Mononuclear cell (primary cell): ENCODE results near the gene RPL13. TPM values are rescaled to one million over a fixed set of nuclear protein-coding genes. Genes with fewer than 3 reads are reported as not detected.

ENCODE experiments used
- H3K27me3 ChIP-seq: 2 replicates; pipeline ENCODE4 v1.6.0; 2011; ENCODE audit warnings: low read length, control low read depth; ENCODE audit not compliant: insufficient read depth
- H3K4me1 ChIP-seq: 2 replicates; pipeline ENCODE4 v1.5.1; 2011; ENCODE audit warnings: mild to moderate bottlenecking, low read length, control low read depth; ENCODE audit not compliant: insufficient read depth
- H3K4me3 ChIP-seq: 2 replicates; pipeline ENCODE4 v1.5.1; 2011; ENCODE audit warnings: mild to moderate bottlenecking, low read length, moderate library complexity
- H3K9me3 ChIP-seq: 2 replicates; pipeline ENCODE4 v1.5.1; 2011; ENCODE audit warnings: low read depth, mild to moderate bottlenecking, control low read depth, low read length
- total RNA-seq: library from RNA; depleted of rRNA; stranded (reverse); fragments of >200 nt; gene quantifications from one replicate; pipeline ENCODE4 v1.2.3, GENCODE V29; 2012

RPL13 gene
- total RNA-seq, 1 donor = 5,060 TPM

DNA sequence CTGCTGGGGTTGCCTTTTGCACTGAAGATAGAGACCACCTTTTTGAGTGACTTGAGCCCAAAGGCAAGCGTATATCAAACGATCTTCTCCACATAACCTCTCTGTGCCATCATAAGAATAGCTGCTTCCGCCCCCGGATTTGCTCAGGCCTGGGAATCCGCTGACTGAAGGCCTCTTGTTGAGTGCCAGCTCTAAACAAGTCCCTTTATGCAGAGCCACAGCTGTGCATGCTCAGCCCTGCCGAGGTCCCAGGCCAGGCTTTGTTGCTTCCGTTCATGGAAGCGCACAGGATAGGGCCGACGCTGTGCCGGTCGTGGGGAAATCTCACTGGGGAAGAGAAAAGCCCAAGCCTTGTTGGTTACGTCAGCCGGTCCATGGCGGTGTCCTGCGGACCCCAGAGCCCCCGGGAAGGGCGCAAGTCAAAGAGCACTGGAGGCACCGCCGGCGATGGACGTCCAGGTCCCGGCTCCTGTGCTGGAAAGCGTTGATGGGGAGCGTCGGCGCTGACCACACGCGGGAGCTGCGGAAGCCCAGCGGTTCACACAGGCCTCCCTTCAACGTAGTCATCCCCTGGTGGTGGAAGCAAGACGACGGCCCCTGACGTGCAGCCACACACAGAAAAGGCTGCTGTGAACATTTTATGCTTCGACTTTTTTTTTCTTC is 23.5 kb upstream of the RPL13 start:
- Histone ChIP-seq H3K4me1 (peaks cover 27% of the 10 kb centered on the region), H3K27me3 (no peaks in the 10 kb centered on the region), H3K9me3 (no peaks in the 10 kb centered on the region), H3K4me3 (no peak overlapping the region)

DNA sequence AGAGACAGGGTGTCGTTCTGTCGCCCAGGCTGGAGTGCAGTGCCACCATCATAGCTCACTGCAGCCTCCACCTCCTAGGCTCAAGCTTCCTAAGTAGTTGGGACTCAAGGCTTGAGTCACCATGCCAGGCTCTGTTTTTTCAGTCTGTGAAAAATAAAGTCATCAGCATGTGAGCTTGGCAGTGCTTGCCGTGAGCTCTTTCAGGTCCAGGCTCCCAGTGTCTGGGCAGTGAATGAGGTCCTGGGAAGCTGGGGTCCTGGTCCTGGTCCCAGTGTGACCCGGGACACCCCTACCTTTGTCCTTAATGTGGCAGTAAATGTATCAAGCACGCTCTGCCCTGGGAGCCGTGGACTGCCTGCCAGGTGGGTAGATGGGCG is 22.9 kb upstream of the RPL13 start:
- Histone ChIP-seq H3K27me3 (no peaks in the 10 kb centered on the region), H3K4me3 (no peak overlapping the region), H3K9me3 (no peaks in the 10 kb centered on the region), H3K4me1 (peaks cover 27% of the 10 kb centered on the region)

DNA sequence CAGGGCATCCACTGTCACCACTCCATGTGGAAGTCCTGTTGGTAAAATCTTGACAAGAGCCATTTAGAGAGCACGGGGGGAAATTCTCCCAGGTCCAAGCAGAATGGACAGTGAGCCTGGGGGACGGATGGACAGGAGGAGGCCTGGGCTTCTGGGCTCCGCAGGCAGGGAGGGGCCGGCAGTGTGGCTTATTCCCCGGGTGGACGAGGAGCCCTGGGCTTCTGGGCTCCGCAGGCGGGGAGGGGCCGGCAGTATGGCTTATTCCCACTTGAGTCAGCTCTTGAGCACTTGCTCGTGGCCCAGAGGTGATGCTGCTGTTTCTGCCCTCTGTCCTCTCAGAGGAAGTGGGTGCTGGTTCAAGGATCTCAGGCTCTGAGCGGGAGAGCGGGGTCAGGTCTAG is 22.2 kb upstream of the RPL13 start:
- no peak overlapping the region for H3K4me3 ChIP-seq
- H3K9me3 ChIP-seq = no peaks in the 10 kb centered on the region
- peaks cover 25% of the 10 kb centered on the region for H3K4me1 ChIP-seq
- H3K27me3 ChIP-seq = no peaks in the 10 kb centered on the region

DNA sequence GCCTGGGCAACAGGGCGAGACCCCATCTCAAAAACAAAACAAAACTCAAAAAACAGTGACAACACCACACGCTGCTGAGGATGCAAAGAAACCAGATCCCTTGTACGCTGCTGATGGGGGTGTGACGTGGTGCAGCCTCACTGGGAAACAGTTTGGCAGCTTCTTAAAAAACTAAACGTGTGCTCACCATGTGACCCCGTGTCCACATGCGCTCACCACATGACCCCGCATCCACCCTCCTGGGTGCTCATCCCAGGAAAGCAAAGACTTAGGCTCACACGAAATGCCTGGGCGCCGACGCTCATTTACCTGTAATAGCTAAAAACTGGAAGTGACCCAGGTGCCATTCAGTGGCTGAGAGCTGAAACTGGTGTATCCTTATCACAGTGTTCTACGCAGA is 19.9 kb upstream of the RPL13 start:
- Histone ChIP-seq H3K4me3 (no peak overlapping the region), H3K4me1 (peaks cover 2% of the 10 kb centered on the region), H3K9me3 (no peaks in the 10 kb centered on the region), H3K27me3 (no peaks in the 10 kb centered on the region)

DNA sequence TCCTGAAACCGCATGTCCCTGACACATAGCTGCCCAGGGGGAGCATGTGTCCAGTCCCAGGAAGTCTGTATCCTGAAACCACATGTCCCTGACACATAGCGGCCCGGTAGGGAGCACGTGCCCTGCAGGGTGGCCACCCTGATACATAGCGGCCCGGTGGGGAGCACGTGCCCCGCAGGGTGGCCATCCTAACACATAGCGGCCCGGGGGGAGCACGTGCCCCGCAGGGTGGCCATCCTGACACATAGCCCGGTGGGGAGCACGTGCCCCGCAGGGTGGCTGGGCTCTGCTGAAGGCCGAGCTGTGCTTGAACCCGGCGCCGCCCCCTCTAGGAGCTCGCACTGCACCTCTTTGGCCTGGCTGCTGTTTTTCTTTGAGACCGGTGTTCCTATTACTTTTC is 18.7 kb upstream of the RPL13 start:
- H3K9me3 ChIP-seq = no peaks in the 10 kb centered on the region
- H3K4me3 ChIP-seq = no peak overlapping the region
- no peaks in the 10 kb centered on the region for H3K4me1 ChIP-seq
- H3K27me3 ChIP-seq = no peaks in the 10 kb centered on the region

DNA sequence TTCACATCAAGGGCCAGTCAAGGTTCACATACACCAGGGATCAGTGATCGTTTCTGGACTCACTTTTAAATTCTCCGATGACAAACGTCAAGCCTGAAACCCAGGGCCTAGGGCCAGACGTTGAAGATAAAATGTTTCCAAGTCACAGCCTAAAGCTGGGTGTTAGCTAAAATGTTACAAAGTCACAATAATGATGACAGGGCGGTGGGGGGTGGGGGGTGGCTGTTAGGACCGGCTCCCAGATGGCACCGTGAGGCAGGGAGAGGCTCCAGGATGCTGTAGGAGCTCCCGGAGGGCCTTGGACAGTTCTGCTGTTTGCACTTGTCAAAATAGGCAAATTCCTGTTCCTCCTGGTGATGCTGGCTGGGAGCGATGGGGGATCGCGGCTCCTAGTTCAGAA is 16.4 kb upstream of the RPL13 start:
- H3K4me3 ChIP-seq = no peak overlapping the region
- no peaks in the 10 kb centered on the region for H3K27me3 ChIP-seq
- H3K9me3 ChIP-seq = no peaks in the 10 kb centered on the region
- H3K4me1 ChIP-seq = no peaks in the 10 kb centered on the region

DNA sequence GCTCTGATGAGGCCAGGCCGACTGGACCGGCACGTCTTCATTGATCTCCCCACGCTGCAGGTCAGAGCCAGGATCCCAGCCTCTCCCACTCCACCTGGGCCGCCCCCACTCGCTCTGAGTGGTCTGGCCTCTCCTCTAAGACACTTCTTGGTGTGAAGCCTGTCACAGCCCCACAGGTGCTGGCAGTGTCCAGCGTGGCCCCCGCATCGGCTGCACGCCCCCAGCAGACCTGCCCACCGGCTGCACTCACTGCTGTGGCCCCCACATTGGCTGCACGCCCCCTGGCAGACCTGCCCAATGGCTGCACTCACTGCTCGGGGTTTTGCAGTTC is 15.8 kb upstream of the RPL13 start:
- H3K4me1 ChIP-seq = peaks cover 4% of the 10 kb centered on the region
- H3K9me3 ChIP-seq = no peaks in the 10 kb centered on the region
- no peak overlapping the region for H3K4me3 ChIP-seq
- no peaks in the 10 kb centered on the region for H3K27me3 ChIP-seq

DNA sequence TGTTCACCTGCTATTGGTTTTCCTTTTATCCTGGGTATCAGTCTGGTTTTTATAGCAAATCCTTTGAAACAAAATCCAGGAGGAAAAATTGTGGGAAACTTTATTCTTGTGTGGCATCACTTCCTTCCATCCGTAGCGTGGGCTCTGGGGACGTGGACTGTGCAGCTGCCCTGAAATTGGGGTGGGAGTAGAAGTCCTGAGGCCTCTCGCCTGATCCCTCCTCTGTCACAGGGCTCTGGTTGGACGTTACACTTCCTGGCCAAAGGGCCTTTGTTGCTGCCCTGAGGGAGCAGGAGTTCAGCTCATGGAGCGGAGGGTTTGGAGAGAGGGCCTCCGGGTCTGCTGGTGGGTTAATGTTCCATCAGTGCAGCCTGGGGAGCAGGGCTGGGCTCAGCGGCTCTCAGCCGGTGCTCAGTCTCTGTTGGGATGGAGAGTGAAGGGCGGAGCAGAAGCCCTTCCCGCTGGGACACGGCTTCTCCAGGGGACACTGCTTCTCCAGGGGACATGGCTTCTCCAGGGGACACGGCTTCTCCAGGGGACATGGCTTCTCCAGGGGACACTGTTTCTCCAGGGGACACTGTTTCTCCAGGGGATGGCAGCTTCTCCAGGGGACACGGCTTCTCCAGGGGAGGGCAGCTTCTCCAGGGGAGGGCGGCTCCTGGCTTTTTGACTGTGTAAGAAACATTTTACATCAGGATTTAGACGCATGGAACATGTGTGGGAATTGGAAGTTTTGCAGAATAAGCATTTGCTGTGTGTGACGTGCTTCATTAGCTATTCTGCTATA is 15.2 kb upstream of the RPL13 start:
- H3K27me3 ChIP-seq = no peaks in the 10 kb centered on the region
- H3K9me3 ChIP-seq = no peaks in the 10 kb centered on the region
- no peak overlapping the region for H3K4me3 ChIP-seq
- H3K4me1 ChIP-seq = peaks cover 5% of the 10 kb centered on the region

DNA sequence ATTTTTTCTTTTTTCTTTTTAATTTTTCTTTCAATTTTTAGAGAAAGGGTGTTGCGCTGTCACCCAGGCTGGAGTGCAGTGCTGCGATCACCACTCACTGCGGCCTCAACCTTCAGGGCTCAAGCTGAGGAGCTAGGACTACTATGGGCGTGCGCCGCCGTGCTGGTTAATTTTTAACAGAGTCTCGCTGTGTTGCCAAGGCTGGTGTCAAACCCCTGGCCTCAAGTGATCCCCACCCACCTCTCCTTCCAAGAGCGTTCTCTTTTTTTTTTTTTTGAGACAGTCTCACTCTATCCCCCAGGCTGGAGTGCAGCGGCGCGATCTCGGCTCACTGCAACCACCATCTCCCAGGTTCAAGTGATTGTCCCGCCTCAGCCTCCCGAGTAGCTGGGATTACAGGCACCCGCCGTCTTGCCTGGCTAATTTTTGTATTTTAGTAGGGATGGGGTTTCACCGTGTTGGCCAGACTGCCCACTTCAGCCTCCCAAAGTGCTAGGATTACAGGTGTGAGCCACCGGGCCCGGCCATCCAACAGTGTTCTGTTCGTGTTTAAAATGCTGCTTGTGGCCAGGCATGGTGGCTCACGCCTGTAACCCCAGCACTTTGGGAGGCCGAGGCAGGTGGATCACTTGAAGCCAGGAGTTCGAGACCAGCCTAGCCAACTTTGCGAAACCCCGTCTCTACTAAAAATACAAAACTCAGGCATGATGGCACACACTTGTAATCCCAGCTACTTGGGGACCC is 14.5 kb upstream of the RPL13 start:
- Histone ChIP-seq H3K4me1 (peaks cover 5% of the 10 kb centered on the region), H3K9me3 (no peaks in the 10 kb centered on the region), H3K27me3 (no peaks in the 10 kb centered on the region), H3K4me3 (no peak overlapping the region)

DNA sequence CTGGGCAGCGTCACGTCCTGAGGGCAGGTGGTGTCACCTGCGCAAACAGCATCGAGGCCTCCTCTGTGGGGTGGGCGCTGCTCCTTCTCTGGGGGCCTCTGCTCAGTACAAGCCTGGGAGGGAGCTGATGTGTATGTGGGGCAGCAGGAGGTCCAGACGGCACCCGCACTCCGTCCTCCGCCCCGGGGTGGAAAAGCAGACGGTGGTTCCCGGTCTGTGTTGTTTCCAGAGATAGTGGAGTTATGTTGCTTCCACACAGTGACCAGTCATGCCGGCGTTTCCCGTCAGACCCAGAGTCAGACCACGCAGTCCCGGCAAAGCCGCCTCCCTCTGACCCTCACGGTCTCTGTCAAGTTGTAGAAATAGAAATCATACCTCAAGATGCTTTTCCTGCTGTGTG is 13.7 kb upstream of the RPL13 start:
- no peak overlapping the region for H3K4me3 ChIP-seq
- peaks cover 5% of the 10 kb centered on the region for H3K4me1 ChIP-seq
- no peaks in the 10 kb centered on the region for H3K9me3 ChIP-seq
- H3K27me3 ChIP-seq = no peaks in the 10 kb centered on the region

DNA sequence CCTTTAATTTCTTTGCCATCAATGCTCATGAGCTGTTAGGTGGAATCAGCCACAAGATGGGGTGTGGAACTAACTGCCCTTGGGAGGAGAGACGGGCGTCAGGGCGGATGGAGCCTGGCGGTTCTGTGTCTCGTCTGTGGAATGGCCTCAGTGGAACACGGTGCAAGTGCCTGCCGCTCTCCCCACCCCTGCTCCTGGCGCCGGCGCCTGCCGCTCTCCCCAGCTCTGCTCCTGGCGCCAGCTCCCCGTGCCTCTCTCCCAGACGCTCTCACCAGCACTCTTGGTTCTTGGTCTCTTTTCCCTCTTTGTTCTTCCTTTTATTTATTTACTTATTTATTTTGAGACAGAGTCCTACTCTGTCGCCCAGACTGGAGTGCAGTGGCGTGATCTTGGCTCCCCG is 13.2 kb upstream of the RPL13 start:
- no peaks in the 10 kb centered on the region for H3K27me3 ChIP-seq
- peaks cover 5% of the 10 kb centered on the region for H3K4me1 ChIP-seq
- H3K4me3 ChIP-seq = no peak overlapping the region
- H3K9me3 ChIP-seq = no peaks in the 10 kb centered on the region

DNA sequence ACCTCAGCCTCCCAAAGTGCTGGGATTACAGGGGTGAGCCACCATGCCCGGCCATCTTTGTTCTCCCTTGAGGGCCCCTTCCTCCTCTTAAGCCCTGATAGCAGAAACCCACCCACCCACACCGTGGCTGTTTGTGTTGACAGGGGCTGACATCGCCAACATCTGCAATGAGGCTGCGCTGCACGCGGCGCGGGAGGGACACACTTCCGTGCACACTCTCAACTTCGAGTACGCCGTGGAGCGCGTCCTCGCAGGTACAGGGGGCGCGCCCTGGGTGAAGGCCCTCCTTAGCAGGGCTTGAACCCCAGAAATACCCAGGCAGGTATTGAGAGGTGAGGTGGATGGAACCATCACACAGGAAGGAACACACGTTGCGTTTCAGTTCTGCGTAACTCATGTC is 12.6 kb upstream of the RPL13 start:
- Histone ChIP-seq H3K27me3 (no peaks in the 10 kb centered on the region), H3K4me1 (peaks cover 5% of the 10 kb centered on the region), H3K4me3 (no peak overlapping the region), H3K9me3 (no peaks in the 10 kb centered on the region)

DNA sequence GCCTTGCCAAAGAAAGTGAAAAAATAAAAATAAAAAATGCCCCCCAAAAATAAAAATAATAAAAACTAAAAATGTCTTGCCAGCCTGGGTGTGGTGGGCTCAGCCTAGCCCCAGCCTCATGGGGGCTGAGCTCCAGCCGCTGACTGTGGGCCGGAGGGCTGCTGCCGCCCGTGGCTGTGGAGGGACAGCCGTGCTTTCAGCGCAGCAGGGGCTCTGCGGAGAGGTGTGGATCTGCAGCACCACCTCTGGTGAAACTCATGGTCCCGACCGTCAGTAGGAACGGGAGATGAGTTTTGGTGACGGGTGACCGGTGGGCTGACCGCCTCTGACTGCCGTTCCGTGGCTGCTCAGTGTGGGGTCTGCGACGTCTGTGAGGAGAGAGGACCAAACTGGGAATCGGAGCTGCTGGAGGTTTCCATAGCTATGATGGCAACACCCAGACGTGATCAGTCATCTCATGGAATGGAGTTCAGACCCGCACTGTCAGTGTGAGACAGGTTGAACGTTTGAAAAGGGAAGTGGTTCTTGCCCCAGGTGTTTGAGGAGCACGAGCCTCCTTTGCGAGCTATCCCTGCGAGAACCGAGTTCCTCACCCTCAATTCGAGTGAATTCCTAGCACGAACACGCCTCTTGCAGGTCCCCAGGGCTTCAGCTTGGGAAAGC is 12.0 kb upstream of the RPL13 start:
- no peaks in the 10 kb centered on the region for H3K27me3 ChIP-seq
- H3K4me1 ChIP-seq = peaks cover 5% of the 10 kb centered on the region
- no peak overlapping the region for H3K4me3 ChIP-seq
- H3K9me3 ChIP-seq = no peaks in the 10 kb centered on the region

DNA sequence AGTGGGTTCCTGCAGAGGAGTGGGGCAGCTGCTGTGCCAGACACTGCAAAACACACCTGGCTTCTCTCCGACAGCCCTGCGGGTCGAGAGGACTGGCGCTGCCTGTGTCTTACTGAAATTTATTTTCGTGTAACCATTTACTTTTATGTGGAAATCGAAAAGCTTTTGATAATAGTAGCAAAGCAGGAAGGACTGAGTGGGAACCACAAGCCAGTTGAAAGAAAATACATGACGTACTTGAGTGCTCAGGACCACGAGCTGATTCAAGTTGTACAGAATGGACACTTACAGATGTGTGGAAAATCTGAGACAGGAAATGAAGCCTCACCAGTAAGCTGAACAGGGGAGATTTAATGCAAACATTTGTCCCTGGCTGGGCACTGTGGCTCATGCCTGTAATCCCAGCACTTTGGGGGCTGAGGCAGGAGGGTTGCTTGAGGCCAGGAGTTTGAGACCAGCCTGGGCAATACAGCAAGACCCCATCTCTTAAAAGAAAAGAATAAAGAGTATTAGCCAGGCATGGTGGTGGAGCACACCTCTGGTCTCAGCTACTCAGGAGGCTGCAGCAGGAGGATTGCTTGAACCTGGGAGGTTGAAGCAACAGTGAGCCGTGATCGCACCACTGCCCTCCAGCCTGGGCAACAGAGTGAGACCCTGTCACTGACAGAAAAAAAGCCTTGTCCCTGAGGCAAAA is 11.3 kb upstream of the RPL13 start:
- H3K4me3 ChIP-seq = no peak overlapping the region
- peaks cover 5% of the 10 kb centered on the region for H3K4me1 ChIP-seq
- no peaks in the 10 kb centered on the region for H3K9me3 ChIP-seq
- H3K27me3 ChIP-seq = no peaks in the 10 kb centered on the region
